ENCODE results near the gene CAPN13. TPM values are rescaled to one million over a fixed set of nuclear protein-coding genes. Genes with fewer than 3 reads are reported as not detected.

CAPN13 gene
- total RNA-seq, 1 donor from 2014 or later: not detected

DNA sequence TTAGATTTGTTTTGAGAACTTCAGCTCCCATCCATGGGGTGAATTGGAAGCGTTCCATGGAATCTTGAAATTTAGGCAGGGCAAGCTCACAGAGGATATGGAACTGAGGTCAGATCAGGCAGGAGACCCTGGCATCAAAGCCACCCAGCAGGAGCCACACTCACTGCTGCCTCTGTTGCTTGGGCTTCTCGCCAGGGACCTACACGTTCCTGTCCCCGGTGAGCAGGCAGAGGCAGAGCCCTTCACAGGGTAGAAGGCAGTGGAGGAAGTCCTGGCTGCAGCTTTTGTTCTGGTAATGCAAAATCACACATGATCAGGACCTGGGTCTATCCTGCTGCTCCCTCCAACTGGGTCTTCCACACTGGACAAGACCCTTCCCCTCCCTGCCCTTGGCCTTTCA, 42.1 kb downstream of the CAPN13 start:
- Histone ChIP-seq H3K27me3 (ENCODE audit: insufficient read depth, low read length) (no peaks in the 10 kb centered on the region), H3K9ac (ENCODE audit: low read length) (no peak overlapping the region), H3K4me2 (ENCODE audit: low read length) (no peak overlapping the region), H3K4me3 (ENCODE audit: insufficient read depth, low read depth, low read length) (no peak overlapping the region), H3K9me3 (ENCODE audit: insufficient read depth, low read depth, low read length) (no peaks in the 10 kb centered on the region), H3K27ac (ENCODE audit: low read depth, low read length) (no peak overlapping the region), H3K36me3 (ENCODE audit: insufficient read depth, low read length) (no peaks in the 10 kb centered on the region), H4K20me1 (ENCODE audit: insufficient read depth, low read length) (no peaks in the 10 kb centered on the region), H2AFZ (ENCODE audit: low read depth, low read length) (no peak overlapping the region), H3K4me1 (ENCODE audit: insufficient read depth, low read length) (no peaks in the 10 kb centered on the region), H3K79me2 (ENCODE audit: insufficient read depth, low read length) (no peaks in the 10 kb centered on the region)
- Mint-ChIP-seq H3K4me1 (ENCODE audit: low read depth, unreplicated experiment) (no peaks in the 10 kb centered on the region), H3K36me3 (ENCODE audit: low read depth, unreplicated experiment) (no peaks in the 10 kb centered on the region), H3K9me3 (ENCODE audit: unreplicated experiment) (peaks cover 10% of the 10 kb centered on the region), H3K27me3 (ENCODE audit: low read depth, unreplicated experiment) (peaks cover 51% of the 10 kb centered on the region), H3K4me3 (ENCODE audit: unreplicated experiment) (no peak overlapping the region), H3K27ac (ENCODE audit: unreplicated experiment) (no peak overlapping the region)
- DNase-seq (ENCODE audit: low read depth) (no peak), FAIRE-seq (no peak)
- TF ChIP-seq, protein P1, sequence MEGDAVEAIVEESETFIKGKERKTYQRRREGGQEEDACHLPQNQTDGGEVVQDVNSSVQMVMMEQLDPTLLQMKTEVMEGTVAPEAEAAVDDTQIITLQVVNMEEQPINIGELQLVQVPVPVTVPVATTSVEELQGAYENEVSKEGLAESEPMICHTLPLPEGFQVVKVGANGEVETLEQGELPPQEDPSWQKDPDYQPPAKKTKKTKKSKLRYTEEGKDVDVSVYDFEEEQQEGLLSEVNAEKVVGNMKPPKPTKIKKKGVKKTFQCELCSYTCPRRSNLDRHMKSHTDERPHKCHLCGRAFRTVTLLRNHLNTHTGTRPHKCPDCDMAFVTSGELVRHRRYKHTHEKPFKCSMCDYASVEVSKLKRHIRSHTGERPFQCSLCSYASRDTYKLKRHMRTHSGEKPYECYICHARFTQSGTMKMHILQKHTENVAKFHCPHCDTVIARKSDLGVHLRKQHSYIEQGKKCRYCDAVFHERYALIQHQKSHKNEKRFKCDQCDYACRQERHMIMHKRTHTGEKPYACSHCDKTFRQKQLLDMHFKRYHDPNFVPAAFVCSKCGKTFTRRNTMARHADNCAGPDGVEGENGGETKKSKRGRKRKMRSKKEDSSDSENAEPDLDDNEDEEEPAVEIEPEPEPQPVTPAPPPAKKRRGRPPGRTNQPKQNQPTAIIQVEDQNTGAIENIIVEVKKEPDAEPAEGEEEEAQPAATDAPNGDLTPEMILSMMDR (IDR thresholded peaks at IDR 0.05; ENCODE audit: insufficient read depth, low read depth, low read length): no peak
- TF ChIP-seq EZH2 (IDR thresholded peaks at IDR 0.05; ENCODE audit: insufficient read depth, low read length): no peak

DNA sequence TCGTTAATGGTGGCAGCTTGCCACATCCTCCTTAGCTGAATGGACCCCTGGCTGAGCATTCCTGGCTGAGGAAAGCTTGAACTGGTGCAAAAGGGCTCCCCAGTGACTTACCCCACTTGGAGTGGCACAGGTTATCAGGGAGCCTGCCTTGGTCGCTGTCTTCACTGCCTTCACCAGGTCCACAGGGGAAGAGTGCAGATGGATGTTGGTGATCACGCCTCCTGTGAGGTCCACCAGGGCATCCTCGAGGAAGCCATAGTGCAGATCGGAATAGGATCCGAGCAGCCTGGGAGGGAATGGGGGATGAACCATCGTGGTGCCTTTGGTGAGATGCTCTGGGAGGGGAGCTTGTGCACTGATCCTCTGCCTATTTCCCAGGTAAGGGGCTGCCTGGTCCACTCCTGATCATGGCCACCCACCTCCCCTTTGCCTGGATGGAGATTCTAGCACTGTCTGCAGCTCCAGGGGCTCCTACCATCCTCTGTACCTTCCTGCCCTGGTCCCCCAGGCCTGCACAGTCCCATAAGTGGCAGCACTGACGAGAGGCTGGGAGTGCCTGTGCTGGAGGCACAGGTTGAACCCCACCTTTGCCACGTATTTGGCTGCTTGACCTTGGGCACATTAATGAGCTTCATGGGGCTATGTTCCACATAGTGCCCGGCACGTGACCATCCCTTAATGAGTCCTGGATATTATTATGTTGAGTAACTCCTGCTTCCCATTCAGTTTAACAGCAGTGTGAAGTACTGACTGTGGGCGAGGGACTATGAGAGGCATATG, 43.0 kb downstream of the CAPN13 start:
- peaks cover 10% of the 10 kb centered on the region for H3K9me3 Mint-ChIP-seq (ENCODE audit: unreplicated experiment)
- H3K4me1 Mint-ChIP-seq (ENCODE audit: low read depth, unreplicated experiment): no peaks in the 10 kb centered on the region
- DNase-seq (ENCODE audit: low read depth) (no peak), FAIRE-seq (no peak)
- Histone ChIP-seq H3K9me3 (ENCODE audit: insufficient read depth, low read depth, low read length) (no peaks in the 10 kb centered on the region), H3K79me2 (ENCODE audit: insufficient read depth, low read length) (no peaks in the 10 kb centered on the region), H3K27me3 (ENCODE audit: insufficient read depth, low read length) (no peaks in the 10 kb centered on the region), H3K4me2 (ENCODE audit: low read length) (no peak overlapping the region), H3K27ac (ENCODE audit: low read depth, low read length) (no peak overlapping the region), H3K9ac (ENCODE audit: low read length) (no peak overlapping the region), H4K20me1 (ENCODE audit: insufficient read depth, low read length) (no peaks in the 10 kb centered on the region), H3K4me3 (ENCODE audit: insufficient read depth, low read depth, low read length) (no peak overlapping the region), H2AFZ (ENCODE audit: low read depth, low read length) (no peak overlapping the region), H3K36me3 (ENCODE audit: insufficient read depth, low read length) (no peaks in the 10 kb centered on the region), H3K4me1 (ENCODE audit: insufficient read depth, low read length) (no peaks in the 10 kb centered on the region)
- H3K27ac Mint-ChIP-seq (ENCODE audit: unreplicated experiment): no peak overlapping the region
- TF ChIP-seq, protein P1 (IDR thresholded peaks at IDR 0.05; ENCODE audit: insufficient read depth, low read depth, low read length): no peak
- TF ChIP-seq EZH2 (IDR thresholded peaks at IDR 0.05; ENCODE audit: insufficient read depth, low read length): no peak
- no peaks in the 10 kb centered on the region for H3K36me3 Mint-ChIP-seq (ENCODE audit: low read depth, unreplicated experiment)
- H3K4me3 Mint-ChIP-seq (ENCODE audit: unreplicated experiment): no peak overlapping the region
- peaks cover 57% of the 10 kb centered on the region for H3K27me3 Mint-ChIP-seq (ENCODE audit: low read depth, unreplicated experiment)

DNA sequence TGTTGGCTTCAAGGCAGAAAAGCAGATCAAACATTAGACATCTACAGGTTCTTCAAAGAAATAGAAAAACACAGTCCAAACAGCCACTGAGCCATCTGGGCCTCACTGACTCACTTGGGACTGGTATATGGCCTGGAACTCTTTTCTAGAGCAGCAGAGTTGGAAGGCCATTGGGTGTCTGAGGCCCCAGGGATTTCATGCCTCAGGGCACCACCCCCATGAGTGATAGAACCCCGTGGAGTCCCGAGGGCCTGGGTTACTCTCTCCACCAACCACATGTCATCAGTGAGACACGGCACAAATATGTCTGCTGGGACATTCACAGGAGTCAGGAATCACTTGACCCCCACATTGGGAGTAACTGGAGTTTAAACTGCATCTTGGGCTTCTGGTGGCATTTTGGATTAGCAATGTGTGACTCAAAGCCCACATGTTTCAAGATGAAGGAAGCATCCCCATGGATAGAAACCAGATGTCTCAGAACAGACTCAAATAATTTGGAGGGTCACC, 44.0 kb downstream of the CAPN13 start:
- no peak overlapping the region for H3K27ac ChIP-seq (ENCODE audit: low read depth, low read length)
- H3K4me1 Mint-ChIP-seq (ENCODE audit: low read depth, unreplicated experiment): no peaks in the 10 kb centered on the region
- no peaks in the 10 kb centered on the region for H3K4me1 ChIP-seq (ENCODE audit: insufficient read depth, low read length)
- no peaks in the 10 kb centered on the region for H3K36me3 Mint-ChIP-seq (ENCODE audit: low read depth, unreplicated experiment)
- FAIRE-seq: no peak
- no peak overlapping the region for H3K9ac ChIP-seq (ENCODE audit: low read length)
- H3K27me3 ChIP-seq (ENCODE audit: insufficient read depth, low read length): no peaks in the 10 kb centered on the region
- no peak overlapping the region for H3K4me3 ChIP-seq (ENCODE audit: insufficient read depth, low read depth, low read length)
- no peaks in the 10 kb centered on the region for H4K20me1 ChIP-seq (ENCODE audit: insufficient read depth, low read length)
- H3K9me3 Mint-ChIP-seq (ENCODE audit: unreplicated experiment): peaks cover 10% of the 10 kb centered on the region
- H3K4me2 ChIP-seq (ENCODE audit: low read length): no peak overlapping the region
- H3K9me3 ChIP-seq (ENCODE audit: insufficient read depth, low read depth, low read length): no peaks in the 10 kb centered on the region
- no peak for DNase-seq (ENCODE audit: low read depth)
- no peaks in the 10 kb centered on the region for H3K79me2 ChIP-seq (ENCODE audit: insufficient read depth, low read length)
- H2AFZ ChIP-seq (ENCODE audit: low read depth, low read length): no peak overlapping the region
- peaks cover 58% of the 10 kb centered on the region for H3K27me3 Mint-ChIP-seq (ENCODE audit: low read depth, unreplicated experiment)
- no peaks in the 10 kb centered on the region for H3K36me3 ChIP-seq (ENCODE audit: insufficient read depth, low read length)
- no peak for TF ChIP-seq EZH2 (IDR thresholded peaks at IDR 0.05; ENCODE audit: insufficient read depth, low read length)
- TF ChIP-seq, protein P1 (IDR thresholded peaks at IDR 0.05; ENCODE audit: insufficient read depth, low read depth, low read length): no peak
- no peak overlapping the region for H3K4me3 Mint-ChIP-seq (ENCODE audit: unreplicated experiment)
- no peak overlapping the region for H3K27ac Mint-ChIP-seq (ENCODE audit: unreplicated experiment)
